Prostate gland (tissue), 2 donors: ENCODE data around the gene RFNG. TPM values are rescaled to one million over a fixed set of nuclear protein-coding genes. Genes with fewer than 3 reads are reported as not detected.

Experiments
- DNase-seq: peaks from one replicate; pipeline ENCODE4 v3.0.0-alpha.2; 2019; ENCODE audit warnings: low spot score
- H3K27ac ChIP-seq, 2 donors: fragments of 200-600 bp; sonication (generic); 2 replicates each; pipeline ENCODE4 v1.5.1; 2017 to 2019
- H3K27me3 ChIP-seq: fragments of 200-600 bp; sonication (generic); replicated peaks from 2 replicates; pipeline ENCODE4 v1.5.1; 2019; ENCODE audit not compliant: insufficient read depth
- H3K36me3 ChIP-seq, 2 donors: fragments of 200-600 bp; sonication (generic); 1 replicate in 1 of 2; 2 replicates in 1 of 2; pipeline versions ENCODE4 v1.5.1 to v1.8.1; 2017 to 2019
- H3K4me1 ChIP-seq: fragments of 200-600 bp; sonication (generic); replicated peaks from 2 replicates; pipeline ENCODE4 v1.5.1; 2019
- H3K4me3 ChIP-seq, 2 donors: fragments of 200-600 bp; sonication (generic); 2 replicates each; pipeline ENCODE4 v1.5.1; 2017 to 2019
- H3K9me3 ChIP-seq: fragments of 200-600 bp; sonication (generic); 2 replicates; pipeline ENCODE4 v1.5.1; 2017
- CTCF ChIP-seq, 4 experiments: fragments of 200-600 bp in 2 of 4; fragments of 450-650 bp in 2 of 4; sonication (generic) in 2 of 4; IDR thresholded peaks; 1 replicate in 3 of 4; 2 replicates in 1 of 4; pipeline ENCODE4 v1.5.1; 2016 to 2019; ENCODE audit warnings: antibody characterized with exemption in 4 of 4, mild to moderate bottlenecking in 2 of 4, moderate library complexity in 2 of 4
- POLR2A ChIP-seq: fragments of 450-650 bp; IDR thresholded peaks from one replicate; pipeline ENCODE4 v1.6.1; 2016; ENCODE audit warnings: antibody characterized with exemption, mild to moderate bottlenecking
- POLR2AphosphoS5 ChIP-seq: sonication (generic); formaldehyde crosslinking; IDR thresholded peaks from one replicate; pipeline ENCODE4 v1.6.1; 2017; ENCODE audit warnings: antibody characterized with exemption
- WGBS: methylation state at CpG from one replicate; pipeline ENCODE4 v1.1.5; 2018; 5-methylcytosine and 5-hydroxymethylcytosine counted together
- intact Hi-C: fragments of 100-400 bp; cut with DNase I; formaldehyde crosslinking; loops from one replicate; pipeline ENCODE4 v1.14.2; 2022
- total RNA-seq, 2 donors: library from RNA; depleted of rRNA; stranded (reverse); fragments of >200 nt; gene quantifications; one replicate each; pipeline ENCODE4 v1.1.0, GENCODE V29; 2016

Gene RFNG
- total RNA-seq, 2 donors from 2014 or later: 48.8 to 92.7 TPM

- Histone ChIP-seq H3K27me3 (no peaks in the 10 kb centered on the region), H3K27ac (peak overlapping the region; percentile 96 to 99), H3K36me3 (no peaks in the 10 kb centered on the region), H3K4me3 (peak overlapping the region; percentile 72 to 81), H3K9me3 (no peaks in the 10 kb centered on the region), H3K4me1 (peaks cover 16% of the 10 kb centered on the region)
- intact Hi-C loops: loop anchor here (5.0 kb wide), 1 partner anchor 61 kb away; the partner anchor contains the start of gene FASN
- no peak for DNase-seq
- no peak for TF ChIP-seq POLR2AphosphoS5
- TF ChIP-seq CTCF (IDR thresholded peaks at IDR 0.05): no peak
- TF ChIP-seq POLR2A: no peak
- WGBS: 32% methylated on average over 23 of the region's 23 CpGs
Observed at GRCh38 chr17:82036634-82037091, 14.9 kb downstream of the RFNG start.

- Histone ChIP-seq H3K4me1 (peaks cover 16% of the 10 kb centered on the region), H3K9me3 (no peaks in the 10 kb centered on the region), H3K4me3 (peak overlapping the region; percentile 72 to 81), H3K27ac (peak overlapping the region; percentile 96 to 99), H3K27me3 (no peaks in the 10 kb centered on the region), H3K36me3 (no peaks in the 10 kb centered on the region)
- intact Hi-C loops: loop anchor here (5.0 kb wide), 1 partner anchor 61 kb away; the partner anchor contains the start of gene FASN
- WGBS: 80% methylated on average over 19 of the region's 20 CpGs
- no peak for DNase-seq
- TF ChIP-seq POLR2A: no peak
- no peak for TF ChIP-seq CTCF (IDR thresholded peaks at IDR 0.05)
- no peak for TF ChIP-seq POLR2AphosphoS5
Observed at GRCh38 chr17:82035956-82036633, 15.5 kb downstream of the RFNG start.

- Histone ChIP-seq H3K27ac (peak overlapping the region; percentile 96 to 99), H3K4me3 (no peak overlapping the region), H3K27me3 (no peaks in the 10 kb centered on the region), H3K4me1 (peaks cover 16% of the 10 kb centered on the region), H3K36me3 (no peaks in the 10 kb centered on the region), H3K9me3 (no peaks in the 10 kb centered on the region)
- DNase-seq: no peak
- no peak for TF ChIP-seq POLR2A
- WGBS: 88% methylated on average over 8 of the region's 8 CpGs
- intact Hi-C loops: loop anchor here (5.0 kb wide), 1 partner anchor 62 kb away; the partner anchor contains the start of gene FASN
Observed at GRCh38 chr17:82035488-82035887, 16.1 kb downstream of the RFNG start.

GRCh38 chr17:82034371-82035011 is 17.1 kb downstream of the RFNG start:
- DNase-seq: no peak
- H3K27me3 ChIP-seq: no peaks in the 10 kb centered on the region
- peak overlapping the region; percentile 10 to 96 for H3K27ac ChIP-seq
- no peaks in the 10 kb centered on the region for H3K36me3 ChIP-seq
- 82% methylated on average over 20 of the region's 23 CpGs for WGBS
- no peak overlapping the region for H3K4me3 ChIP-seq
- no peaks in the 10 kb centered on the region for H3K9me3 ChIP-seq
- TF ChIP-seq POLR2AphosphoS5: no peak
- no peak for TF ChIP-seq POLR2A
- TF ChIP-seq CTCF (IDR thresholded peaks at IDR 0.05): no peak
- H3K4me1 ChIP-seq: peaks cover 23% of the 10 kb centered on the region
- intact Hi-C loops: loop anchor here (5.0 kb wide), 1 partner anchor 63 kb away; the partner anchor contains the start of gene FASN

- intact Hi-C loops: no loop called here
- no peaks in the 10 kb centered on the region for H3K9me3 ChIP-seq
- DNase-seq: no peak
- TF ChIP-seq CTCF (IDR thresholded peaks at IDR 0.05): no peak
- no peak for TF ChIP-seq POLR2AphosphoS5
- TF ChIP-seq POLR2A: no peak
- peaks cover 23% of the 10 kb centered on the region for H3K4me1 ChIP-seq
- no peaks in the 10 kb centered on the region for H3K36me3 ChIP-seq
- WGBS: 87% methylated on average over 38 of the region's 38 CpGs
- H3K4me3 ChIP-seq: no peak overlapping the region
- H3K27ac ChIP-seq: peak overlapping the region in 1 of 2 donors; percentile 10
- no peaks in the 10 kb centered on the region for H3K27me3 ChIP-seq
Observed at GRCh38 chr17:82033359-82034085, 18.1 kb downstream of the RFNG start.
